H9 (cell line): ENCODE results near the gene ECHDC3. TPM values are rescaled to one million over a fixed set of nuclear protein-coding genes. Genes with fewer than 3 reads are reported as not detected.

Experiments
- DNase-seq: peaks from one replicate; pipeline ENCODE4 v3.0.0-alpha.2; 2017
- H2AFZ ChIP-seq: one replicate; pipeline ENCODE4 v1.6.1; 2013; ENCODE audit warnings: mild to moderate bottlenecking, low read length, control low read depth, moderate library complexity
- H2AK5ac ChIP-seq: 2 replicates; pipeline ENCODE4 v1.6.1; 2013; ENCODE audit warnings: low read length, control low read depth, mixed read lengths; ENCODE audit not compliant: insufficient read length
- H2BK120ac ChIP-seq: one replicate; pipeline ENCODE4 v1.6.1; 2013; ENCODE audit warnings: low read depth, mild to moderate bottlenecking, low read length, control low read depth, inconsistent platforms; ENCODE audit not compliant: poor library complexity, severe bottlenecking
- H2BK12ac ChIP-seq: 2 replicates; pipeline ENCODE4 v1.6.1; 2013; ENCODE audit warnings: low read length, control low read depth, mixed read lengths, low read depth; ENCODE audit not compliant: insufficient read length
- H2BK15ac ChIP-seq: 2 replicates; pipeline ENCODE4 v1.6.1; 2013; ENCODE audit warnings: low read depth, low read length, control low read depth
- H2BK20ac ChIP-seq: one replicate; pipeline ENCODE4 v1.6.1; 2013; ENCODE audit warnings: low read depth, mild to moderate bottlenecking, low read length, control low read depth, inconsistent platforms; ENCODE audit not compliant: poor library complexity, severe bottlenecking
- H2BK5ac ChIP-seq: 2 replicates; pipeline ENCODE4 v1.6.1; 2013; ENCODE audit warnings: low read length, control low read depth, mixed read lengths; ENCODE audit not compliant: insufficient read length
- H3K14ac ChIP-seq: 2 replicates; pipeline ENCODE4 v1.6.1; 2013; ENCODE audit warnings: low read length, control low read depth; ENCODE audit not compliant: insufficient read depth
- H3K18ac ChIP-seq: 2 replicates; pipeline ENCODE4 v1.6.1; 2013; ENCODE audit warnings: low read depth, mild to moderate bottlenecking, mixed read lengths, low read length, control low read depth; ENCODE audit not compliant: insufficient read length
- H3K23ac ChIP-seq: 2 replicates; pipeline ENCODE4 v1.6.1; 2013; ENCODE audit warnings: low read length, control low read depth, mixed read lengths, low read depth; ENCODE audit not compliant: insufficient read length
- H3K23me2 ChIP-seq: 2 replicates; pipeline ENCODE4 v1.6.1; 2013; ENCODE audit warnings: low read depth, mild to moderate bottlenecking, mixed read lengths, low read length, control low read depth; ENCODE audit not compliant: insufficient read length, poor library complexity, severe bottlenecking
- H3K27ac ChIP-seq: 2 replicates; pipeline ENCODE4 v1.5.1; 2013; ENCODE audit warnings: low read length, control low read depth, mixed read lengths, low read depth; ENCODE audit not compliant: insufficient read length
- H3K27me3 ChIP-seq: 2 replicates; pipeline ENCODE4 v1.6.1; 2013; ENCODE audit warnings: low read length, control low read depth, inconsistent platforms; ENCODE audit not compliant: insufficient read depth
- H3K4ac ChIP-seq: 2 replicates; pipeline ENCODE4 v1.6.1; 2013; ENCODE audit warnings: low read depth, mild to moderate bottlenecking, control low read depth, inconsistent platforms, low read length, moderate library complexity
- H3K4me1 ChIP-seq: 2 replicates; pipeline ENCODE4 v1.6.1; 2013; ENCODE audit warnings: low read length, control low read depth, inconsistent platforms; ENCODE audit not compliant: insufficient read depth
- H3K4me2 ChIP-seq: 2 replicates; pipeline ENCODE4 v1.6.1; 2013; ENCODE audit warnings: low read length, control low read depth, mixed read lengths; ENCODE audit not compliant: insufficient read length, insufficient read depth
- H3K56ac ChIP-seq: 2 replicates; pipeline ENCODE4 v1.6.1; 2013; ENCODE audit warnings: low read depth, mild to moderate bottlenecking, mixed read lengths, low read length, control low read depth; ENCODE audit not compliant: insufficient read length
- H3K79me1 ChIP-seq: 2 replicates; pipeline ENCODE4 v1.6.1; 2013; ENCODE audit warnings: low read depth, mild to moderate bottlenecking, moderate library complexity, low read length, control low read depth, inconsistent platforms; ENCODE audit not compliant: insufficient read depth, poor library complexity, severe bottlenecking
- H3K79me2 ChIP-seq: 2 replicates; pipeline ENCODE4 v1.6.1; 2013; ENCODE audit warnings: low read length, control low read depth, inconsistent platforms; ENCODE audit not compliant: insufficient read depth
- H3K9ac ChIP-seq: 2 replicates; pipeline ENCODE4 v1.6.1; 2013; ENCODE audit warnings: low read length, control low read depth, mixed read lengths; ENCODE audit not compliant: insufficient read length; ENCODE audit errors: extremely low read depth
- H3K9me3 ChIP-seq: one replicate; pipeline ENCODE4 v1.6.1; 2013; ENCODE audit warnings: low read depth, low read length, inconsistent platforms; ENCODE audit not compliant: control insufficient read depth
- H3T11ph ChIP-seq: one replicate; pipeline ENCODE4 v1.6.1; 2013; ENCODE audit warnings: mild to moderate bottlenecking, low read length, control low read depth, inconsistent platforms
- H4K20me1 ChIP-seq: one replicate; pipeline ENCODE4 v1.6.1; 2013; ENCODE audit not compliant: control insufficient read depth, insufficient read length, insufficient read depth
- H4K5ac ChIP-seq: 2 replicates; pipeline ENCODE4 v1.6.1; 2013; ENCODE audit warnings: low read depth, mild to moderate bottlenecking, mixed read lengths, low read length, control low read depth; ENCODE audit not compliant: insufficient read length
- H4K8ac ChIP-seq: replicated peaks from 2 replicates; pipeline ENCODE4 v1.6.1; 2013; ENCODE audit warnings: low read length, control low read depth, mixed read lengths, low read depth; ENCODE audit not compliant: insufficient read length
- H4K91ac ChIP-seq: 2 replicates; pipeline ENCODE4 v1.6.1; 2013; ENCODE audit warnings: low read depth, mild to moderate bottlenecking, moderate library complexity, mixed read lengths, low read length, control low read depth; ENCODE audit not compliant: insufficient read length
- H3K27ac Mint-ChIP-seq, 3 experiments: 2 replicates in 2 of 3; 3 replicates in 1 of 3; pipeline ENCODE4 v1.8.0; 2020 to 2021; ENCODE audit warnings: mixed read lengths in 3 of 3, mild to moderate bottlenecking in 1 of 3, moderate library complexity in 1 of 3
- H3K27me3 Mint-ChIP-seq: 2 replicates; pipeline ENCODE4 v1.8.0; 2021; ENCODE audit warnings: low read depth, mild to moderate bottlenecking, moderate library complexity, mixed read lengths
- H3K36me3 Mint-ChIP-seq, 3 experiments: 2 replicates in 2 of 3; 3 replicates in 1 of 3; pipeline ENCODE4 v1.8.0; 2020 to 2021; ENCODE audit warnings: low read depth in 3 of 3, mixed read lengths in 3 of 3; ENCODE audit not compliant: insufficient read depth in 1 of 3
- H3K4me1 Mint-ChIP-seq, 2 experiments: 2 replicates each; pipeline ENCODE4 v1.8.0; 2020; ENCODE audit warnings: mixed read lengths in 2 of 2
- H3K4me3 Mint-ChIP-seq, 2 experiments: 2 replicates in 1 of 2; 3 replicates in 1 of 2; pipeline ENCODE4 v1.8.0; 2020 to 2021; ENCODE audit warnings: mild to moderate bottlenecking in 2 of 2, mixed read lengths in 2 of 2, moderate library complexity in 1 of 2
- H3K9me3 Mint-ChIP-seq, 2 experiments: 2 replicates in 1 of 2; 3 replicates in 1 of 2; pipeline ENCODE4 v1.8.0; 2020; ENCODE audit warnings: mild to moderate bottlenecking in 2 of 2, mixed read lengths in 2 of 2, moderate library complexity in 1 of 2
- WGBS: extraction: QIAGEN DNeasy Blood & Tissue Kit; methylation state at CpG from one replicate; pipeline ENCODE4 v1.1.7; 2013; ENCODE audit warnings: missing lambda C conversion rate, low lambda C conversion rate, mixed read lengths; ENCODE audit not compliant: insufficient read length; ENCODE audit errors: extremely low coverage; 5-methylcytosine and 5-hydroxymethylcytosine counted together
- total RNA-seq: library from RNA; stranded (reverse); gene quantifications from 2 replicates; pipeline ENCODE4 v1.2.1, GENCODE V29; 2021
- TF ChIP-seq, protein P1 (sequence below): fragments of 200-600 bp; sonication (generic); conservative IDR thresholded peaks from 3 replicates; pipeline ENCODE4 v1.8.0; 2021; ENCODE audit warnings: antibody characterized with exemption, mild to moderate bottlenecking

The ECHDC3 gene
- total RNA-seq, 1 experiment from 2014 or later = 9.3 TPM

GRCh38 chr10:11772575-11773288, 30.6 kb downstream of the ECHDC3 start:
- Histone ChIP-seq H3K23ac (no peak overlapping the region), H2BK15ac (no peak overlapping the region), H4K20me1 (no peaks in the 10 kb centered on the region), H3K14ac (no peak overlapping the region; the same call in 1 of the 2 replicates), H3T11ph (no peak overlapping the region), H3K56ac (no peak overlapping the region), H2BK12ac (no peak overlapping the region), H3K4me2 (no peak overlapping the region), H3K79me1 (no peaks in the 10 kb centered on the region), H2BK20ac (no peak overlapping the region), H4K8ac (no peak overlapping the region), H4K5ac (no peak overlapping the region), H3K9ac (no peak overlapping the region), H3K79me2 (no peaks in the 10 kb centered on the region), H3K4me1 (no peaks in the 10 kb centered on the region), H2AK5ac (no peak overlapping the region), H3K18ac (no peak overlapping the region), H4K91ac (no peak overlapping the region), H3K27ac (no peak overlapping the region), H3K9me3 (no peaks in the 10 kb centered on the region), H3K27me3 (no peaks in the 10 kb centered on the region), H3K23me2 (no peaks in the 10 kb centered on the region), H2AFZ (no peak overlapping the region), H3K4ac (no peak overlapping the region), H2BK120ac (no peak overlapping the region), H2BK5ac (no peak overlapping the region)
- no peak for DNase-seq
- Mint-ChIP-seq H3K36me3 (no peaks in the 10 kb centered on the region), H3K27me3 (no peaks in the 10 kb centered on the region), H3K4me1 (peaks cover 0 to 2% of the 10 kb centered on the region in 2 experiments; a peak in 1 of 4 replicates), H3K9me3 (no peaks in the 10 kb centered on the region), H3K27ac (no peak overlapping the region), H3K4me3 (no peak overlapping the region)
- no CpG with 5 or more reads among the region's 16 CpGs for WGBS
- TF ChIP-seq, protein P1, sequence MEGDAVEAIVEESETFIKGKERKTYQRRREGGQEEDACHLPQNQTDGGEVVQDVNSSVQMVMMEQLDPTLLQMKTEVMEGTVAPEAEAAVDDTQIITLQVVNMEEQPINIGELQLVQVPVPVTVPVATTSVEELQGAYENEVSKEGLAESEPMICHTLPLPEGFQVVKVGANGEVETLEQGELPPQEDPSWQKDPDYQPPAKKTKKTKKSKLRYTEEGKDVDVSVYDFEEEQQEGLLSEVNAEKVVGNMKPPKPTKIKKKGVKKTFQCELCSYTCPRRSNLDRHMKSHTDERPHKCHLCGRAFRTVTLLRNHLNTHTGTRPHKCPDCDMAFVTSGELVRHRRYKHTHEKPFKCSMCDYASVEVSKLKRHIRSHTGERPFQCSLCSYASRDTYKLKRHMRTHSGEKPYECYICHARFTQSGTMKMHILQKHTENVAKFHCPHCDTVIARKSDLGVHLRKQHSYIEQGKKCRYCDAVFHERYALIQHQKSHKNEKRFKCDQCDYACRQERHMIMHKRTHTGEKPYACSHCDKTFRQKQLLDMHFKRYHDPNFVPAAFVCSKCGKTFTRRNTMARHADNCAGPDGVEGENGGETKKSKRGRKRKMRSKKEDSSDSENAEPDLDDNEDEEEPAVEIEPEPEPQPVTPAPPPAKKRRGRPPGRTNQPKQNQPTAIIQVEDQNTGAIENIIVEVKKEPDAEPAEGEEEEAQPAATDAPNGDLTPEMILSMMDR = no peak
